PC-3 (cell line): ENCODE measurements around the gene ATG13. TPM values are rescaled to one million over a fixed set of nuclear protein-coding genes. Genes with fewer than 3 reads are reported as not detected.

Experiments used
- ATAC-seq: fragments of 200-7000 bp; cut with Tn5 transposase; 2 replicates; pipeline ENCODE4 v1.9.1; 2020; ENCODE audit warnings: mild to moderate bottlenecking, moderate library complexity
- BruUV-seq: library from RNA; stranded (reverse); fragments of 400-500 nt; replicated peaks from 2 replicates; lab custom pipeline; 2021; lab: Mats Ljungman, UMichigan
- CTCF ChIA-PET: fragments of 300-600 bp; sonication (Branson Sonifier 250); formaldehyde crosslinking; loops from one replicate; lab custom pipeline; 2022; ENCODE audit warnings: antibody characterized with exemption; lab: Charles Lee
- POLR2A ChIA-PET: fragments of 300-600 bp; sonication (Branson Sonifier 250); formaldehyde crosslinking; loops from one replicate; lab custom pipeline; 2022; ENCODE audit warnings: antibody characterized with exemption; ENCODE audit not compliant: unreplicated experiment; lab: Charles Lee
- DNase-seq: peaks from one replicate; pipeline ENCODE4 v3.0.0-alpha.2; 2015
- H2AFZ ChIP-seq: fragments of 300-600 bp; sonication (generic); 2 replicates; pipeline ENCODE4 v1.6.0; 2016; ENCODE audit warnings: antibody characterized with exemption, low read length
- H3F3A ChIP-seq: fragments of 300-600 bp; sonication (generic); one replicate; pipeline ENCODE4 v1.6.0; 2017; ENCODE audit warnings: antibody characterized with exemption, low read length, control low read depth, mild to moderate bottlenecking; ENCODE audit not compliant: unreplicated experiment
- H3K27ac ChIP-seq: fragments of 300-600 bp; sonication (generic); 2 replicates; pipeline ENCODE4 v1.5.1; 2016; ENCODE audit warnings: mild to moderate bottlenecking, low read length
- H3K27me3 ChIP-seq: fragments of 300-600 bp; sonication (generic); 2 replicates; pipeline ENCODE4 v1.6.1; 2016; ENCODE audit warnings: low read length, mixed read lengths
- H3K36me3 ChIP-seq: fragments of 300-600 bp; sonication (generic); 2 replicates; pipeline ENCODE4 v1.6.1; 2016; ENCODE audit warnings: low read depth, mixed run types, low read length, mixed read lengths
- H3K4me1 ChIP-seq: fragments of 300-600 bp; sonication (generic); 2 replicates; pipeline ENCODE4 v1.5.1; 2016; ENCODE audit warnings: low read length; ENCODE audit not compliant: insufficient read depth
- H3K4me2 ChIP-seq: fragments of 300-600 bp; sonication (generic); 2 replicates; pipeline ENCODE4 v1.6.0; 2016; ENCODE audit warnings: low read length
- H3K4me3 ChIP-seq: fragments of 300-600 bp; sonication (generic); 2 replicates; pipeline ENCODE4 v1.5.1; 2016; ENCODE audit warnings: mild to moderate bottlenecking, low read length, mixed read lengths
- H3K79me2 ChIP-seq: fragments of 300-600 bp; sonication (generic); 2 replicates; pipeline ENCODE4 v1.6.1; 2017; ENCODE audit warnings: low read length, mixed read lengths
- H3K9ac ChIP-seq: fragments of 300-600 bp; sonication (generic); 2 replicates; pipeline ENCODE4 v1.6.0; 2016; ENCODE audit warnings: mild to moderate bottlenecking, low read length
- H3K9me2 ChIP-seq: fragments of 300-600 bp; sonication (generic); replicated peaks from 2 replicates; pipeline ENCODE4 v1.6.1; 2016; ENCODE audit warnings: mixed run types, low read length, mixed read lengths
- H3K9me3 ChIP-seq: fragments of 300-600 bp; sonication (generic); 2 replicates; pipeline ENCODE4 v1.6.1; 2016; ENCODE audit warnings: low read length, mixed read lengths
- H4K20me1 ChIP-seq: fragments of 300-600 bp; sonication (generic); 2 replicates; pipeline ENCODE4 v1.6.1; 2016; ENCODE audit warnings: low read length, mixed read lengths
- CTCF ChIP-seq: fragments of 300-600 bp; sonication (generic); conservative IDR thresholded peaks from 2 replicates; pipeline ENCODE4 v1.5.1; 2017; ENCODE audit warnings: antibody characterized with exemption, low read depth, mild to moderate bottlenecking, low read length
- EZH2 ChIP-seq: fragments of 300-600 bp; sonication (generic); IDR thresholded peaks from one replicate; pipeline ENCODE4 v1.6.1; 2017; ENCODE audit warnings: antibody characterized with exemption, mild to moderate bottlenecking, low read length; ENCODE audit not compliant: unreplicated experiment
- EZH2phosphoT487 ChIP-seq: fragments of 300-600 bp; sonication (generic); IDR thresholded peaks from 2 replicates; pipeline ENCODE4 v1.6.1; 2018; ENCODE audit warnings: mild to moderate bottlenecking, antibody characterized with exemption, low read length, borderline replicate concordance
- intact Hi-C: fragments of 100-400 bp; cut with micrococcal nuclease; formaldehyde crosslinking; loops from 2 replicates; pipeline ENCODE4 v1.9.0; 2023
- total RNA-seq: library from RNA; depleted of rRNA; stranded (reverse); fragments of >200 nt; gene quantifications from 2 replicates; pipeline ENCODE4 v1.2.3, GENCODE V29; 2014

Gene ATG13
- total RNA-seq, 1 experiment from 2014 or later: 95.0 TPM

- H3K27ac ChIP-seq: no peak overlapping the region
- H3K4me2 ChIP-seq: peak overlapping the region; percentile 98; the same call in 1 of the 2 replicates
- H3K79me2 ChIP-seq: peaks cover 40% of the 10 kb centered on the region
- no peak overlapping the region for H3K4me3 ChIP-seq
- H3K27me3 ChIP-seq: no peaks in the 10 kb centered on the region
- DNase-seq (no peak), ATAC-seq (no peak)
- TF ChIP-seq EZH2 (no peak), CTCF (no peak), EZH2phosphoT487 (no peak)
- no peaks in the 10 kb centered on the region for H3K9me2 ChIP-seq
- H3F3A ChIP-seq: no peaks in the 10 kb centered on the region
- H2AFZ ChIP-seq: peak overlapping the region; percentile 98
- no peaks in the 10 kb centered on the region for H3K9me3 ChIP-seq
- intact Hi-C loops: loop anchor here (2.0 kb wide), 1 partner anchor 22 kb away; the partner anchor contains the start of genes ATG13 and HARBI1
- BruUV-seq: no TSS peak
- peaks cover 19% of the 10 kb centered on the region for H3K4me1 ChIP-seq
- H3K9ac ChIP-seq: no peak overlapping the region
- H4K20me1 ChIP-seq: 0 out of 2 replicates have a peak, but pooled peaks cover 5% of the 10 kb centered on the region
- ChIA-PET CTCF (no interaction called here), POLR2A (no interaction called here)
- no peaks in the 10 kb centered on the region for H3K36me3 ChIP-seq
These were observed 22.6 kb upstream of the ATG13 start for GRCh38 chr11:46594785-46595184.

- no peak for DNase-seq
- no peak for ATAC-seq
- no peak for TF ChIP-seq EZH2
- TF ChIP-seq CTCF: no peak
- TF ChIP-seq EZH2phosphoT487: no peak
- Histone ChIP-seq H3K4me1 (peaks cover 14% of the 10 kb centered on the region), H3K9me3 (no peaks in the 10 kb centered on the region), H3K27me3 (no peaks in the 10 kb centered on the region), H3K4me2 (no peak overlapping the region), H3K36me3 (no peaks in the 10 kb centered on the region), H2AFZ (no peak overlapping the region), H3K79me2 (peaks cover 17% of the 10 kb centered on the region), H3F3A (no peaks in the 10 kb centered on the region), H3K9ac (no peak overlapping the region), H3K9me2 (no peaks in the 10 kb centered on the region), H4K20me1 (0 out of 2 replicates have a peak, but pooled peaks cover 5% of the 10 kb centered on the region), H3K4me3 (no peak overlapping the region), H3K27ac (no peak overlapping the region)
- intact Hi-C loops: no loop called here
- CTCF ChIA-PET: no interaction called here
- POLR2A ChIA-PET: no interaction called here
- BruUV-seq: no TSS peak
These were observed 20.2 kb upstream of the ATG13 start for GRCh38 chr11:46597155-46597554.

GRCh38 chr11:46597609-46598219 lies 19.6 kb upstream of the ATG13 start:
- no peaks in the 10 kb centered on the region for H3K9me3 ChIP-seq
- ChIA-PET POLR2A (no interaction called here), CTCF (no interaction called here)
- no peak overlapping the region for H3K27ac ChIP-seq
- 0 out of 2 replicates have a peak, but pooled peaks cover 3% of the 10 kb centered on the region for H4K20me1 ChIP-seq
- no peaks in the 10 kb centered on the region for H3K36me3 ChIP-seq
- peaks cover 11% of the 10 kb centered on the region for H3K79me2 ChIP-seq
- H3K9ac ChIP-seq: no peak overlapping the region
- peaks cover 9% of the 10 kb centered on the region for H3K4me1 ChIP-seq
- H3K4me3 ChIP-seq: no peak overlapping the region
- H3K27me3 ChIP-seq: no peaks in the 10 kb centered on the region
- no TSS peak for BruUV-seq
- no peaks in the 10 kb centered on the region for H3F3A ChIP-seq
- DNase-seq (no peak), ATAC-seq (no peak)
- no peak overlapping the region for H3K4me2 ChIP-seq
- no peak overlapping the region for H2AFZ ChIP-seq
- intact Hi-C loops: no loop called here
- TF ChIP-seq CTCF (no peak), EZH2 (no peak), EZH2phosphoT487 (no peak)
- H3K9me2 ChIP-seq: no peaks in the 10 kb centered on the region
